Stimulated activated CD4-positive, alpha-beta T cell treated with anti-CD3 and anti-CD28 coated beads, Interleukin-4, amount 100 ng/mL, for 48 hours (primary cell): ENCODE measurements around the gene DPP10.
"Not testable (repeated sequence)": the region's sequence is repeated elsewhere in the genome, so short reads cannot be mapped to it uniquely, and the experiment has no call there.

Source experiments
- DNase-seq, 2 donors: peaks; one replicate each; pipeline ENCODE4 v3.0.0-alpha.2; 2020; ENCODE audit warnings: low read depth in 2 of 2

Gene DPP10

GRCh38 chr2:114960389-114960788 lies 517.9 kb downstream of the DPP10 start:
- DNase-seq: no peak

- no peak for DNase-seq
These were observed 520.1 kb downstream of the DPP10 start for GRCh38 chr2:114962532-114962931.

- DNase-seq: no peak
These were observed 526.4 kb downstream of the DPP10 start for GRCh38 chr2:114968748-114969400.

DNA sequence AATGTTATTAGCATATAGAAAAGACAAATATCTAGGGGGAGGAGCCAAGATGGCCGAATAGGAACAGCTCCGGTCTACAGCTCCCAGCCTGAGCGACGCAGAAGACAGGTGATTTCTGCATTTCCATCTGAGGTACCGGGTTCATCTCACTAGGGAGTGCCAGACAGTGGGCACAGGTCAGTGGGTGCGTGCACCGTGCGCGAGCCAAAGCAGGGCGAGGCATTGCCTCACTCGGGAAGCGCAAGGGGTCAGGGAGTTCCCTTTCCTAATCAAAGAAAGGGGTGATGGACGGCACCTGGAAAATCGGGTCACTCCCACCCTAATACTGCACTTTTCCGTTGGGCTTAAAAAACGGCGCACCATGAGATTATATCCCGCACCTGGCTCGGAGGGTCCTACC lies 561.9 kb downstream of the DPP10 start:
- DNase-seq: not testable (repeated sequence)

GRCh38 chr2:115011721-115012120 lies 569.3 kb downstream of the DPP10 start:
- DNase-seq: no peak

GRCh38 chr2:115022013-115022412 lies 579.6 kb downstream of the DPP10 start:
- DNase-seq: not testable (repeated sequence)

DNA sequence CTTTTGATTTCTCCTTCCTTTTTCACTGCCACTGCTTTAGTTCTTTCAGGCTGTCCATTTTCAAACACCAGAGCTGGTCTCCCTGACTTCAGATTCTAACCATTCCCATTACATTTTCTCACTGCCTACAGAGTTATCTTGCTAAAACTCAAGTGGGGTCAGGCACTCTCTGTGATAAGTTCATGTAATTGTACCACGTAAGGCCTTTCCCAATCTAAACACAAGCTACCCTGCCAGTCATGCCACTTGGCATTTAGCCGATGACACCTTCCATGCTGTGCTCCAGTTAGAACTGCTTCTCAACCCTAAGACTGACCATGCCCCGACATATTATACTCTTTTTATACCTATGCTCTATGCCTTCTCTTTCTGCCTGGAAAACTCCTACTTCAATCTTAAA lies 592.4 kb downstream of the DPP10 start:
- no peak for DNase-seq

DNA sequence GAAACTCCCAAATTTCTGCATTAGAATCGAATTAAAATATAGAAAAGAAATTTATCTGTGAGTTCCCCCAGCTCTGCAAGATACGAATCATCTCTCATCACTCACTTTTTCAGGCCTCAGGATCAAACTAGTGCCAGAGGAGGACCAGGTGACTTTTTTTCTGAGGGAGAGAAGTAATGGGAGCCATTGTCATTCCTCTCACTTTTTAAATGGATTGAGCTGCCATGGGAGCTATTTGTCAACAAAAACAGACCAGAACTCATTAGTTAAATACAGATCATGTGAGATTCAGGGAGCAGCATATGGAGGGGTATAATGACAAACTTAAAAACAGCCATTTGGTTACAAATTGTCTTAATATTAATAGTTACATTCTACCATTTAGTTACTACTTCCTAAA lies 594.4 kb downstream of the DPP10 start:
- no peak for DNase-seq

DNA sequence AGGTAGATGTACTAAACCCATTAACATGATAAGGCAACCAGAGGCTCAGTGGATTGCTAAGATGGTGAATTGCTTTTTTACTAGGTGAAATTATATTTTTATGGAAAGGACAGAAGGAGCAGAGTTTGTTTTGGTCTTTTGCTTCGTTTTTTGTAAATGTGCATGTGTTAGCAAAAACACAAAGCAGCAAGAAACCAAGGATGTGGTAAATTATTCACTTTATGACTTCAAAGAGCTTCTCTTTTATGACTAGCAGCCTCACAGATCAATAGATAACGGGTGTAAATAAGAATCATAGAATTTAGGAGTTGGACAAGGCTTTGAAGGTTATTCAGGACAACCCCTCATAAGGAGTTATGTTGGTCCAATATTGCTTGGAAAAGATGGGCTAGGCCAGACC lies 615.0 kb downstream of the DPP10 start:
- DNase-seq: no peak

- DNase-seq: no peak
These were observed 627.6 kb downstream of the DPP10 start for GRCh38 chr2:115070002-115070401.

DNA sequence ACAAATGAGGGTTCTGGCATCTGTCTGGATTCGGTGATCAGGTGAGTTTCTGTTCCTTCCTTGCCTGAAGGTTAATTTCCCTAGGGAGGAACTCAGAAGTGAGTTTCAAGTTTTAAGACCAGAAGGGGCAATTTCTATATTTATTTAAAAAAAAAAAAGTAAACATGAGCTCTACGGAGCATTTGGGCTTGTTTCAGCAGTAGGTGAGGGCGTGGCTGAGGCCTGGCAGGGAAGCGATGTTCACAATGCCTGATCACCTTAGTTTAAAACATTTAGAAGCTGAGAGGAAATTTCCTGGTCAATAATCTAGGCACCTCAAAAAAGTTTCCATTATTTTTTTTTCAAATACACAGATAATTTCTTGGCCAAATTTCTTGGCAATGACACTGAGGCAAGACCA lies 629.1 kb downstream of the DPP10 start:
- no peak for DNase-seq

DNA sequence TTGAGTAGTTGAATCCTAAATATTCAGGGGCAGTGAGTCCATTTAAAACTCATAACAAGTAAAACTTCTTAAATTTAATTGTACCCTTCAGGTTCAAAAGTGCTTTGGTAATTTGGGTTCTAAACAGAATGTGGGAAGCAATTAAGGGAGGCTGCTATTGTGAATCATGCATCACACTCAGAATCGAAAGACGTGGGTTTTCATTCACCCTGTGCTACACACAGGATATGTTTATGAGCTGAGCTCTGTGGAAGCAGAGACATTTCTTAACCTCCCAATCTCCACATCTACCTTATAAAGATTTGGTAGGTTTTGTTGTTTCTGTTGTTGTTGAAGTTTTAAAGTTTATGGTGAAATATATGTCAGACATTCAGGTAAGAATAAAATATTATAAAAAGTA lies 633.4 kb downstream of the DPP10 start:
- DNase-seq: no peak

- no peak for DNase-seq
These were observed 635.2 kb downstream of the DPP10 start for GRCh38 chr2:115077626-115078025.

DNA sequence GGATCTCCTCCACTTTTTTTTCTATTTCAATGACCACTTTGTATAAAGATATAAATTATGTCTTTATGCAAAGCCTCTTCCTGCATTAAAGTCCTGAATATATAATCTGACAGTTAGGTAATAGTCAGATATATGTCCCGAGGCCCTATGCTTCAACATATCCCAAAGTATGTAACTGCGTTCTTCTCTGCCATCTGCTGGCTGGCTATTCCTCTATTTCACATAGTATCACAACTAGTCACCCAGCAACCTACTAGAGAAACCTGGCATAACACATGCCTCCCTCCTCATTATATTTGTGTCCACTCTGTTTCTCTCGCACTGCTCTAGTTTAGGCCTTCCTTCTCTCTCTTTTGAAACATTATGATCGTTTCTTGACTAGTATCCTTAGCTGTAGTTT lies 640.8 kb downstream of the DPP10 start:
- DNase-seq: no peak

- DNase-seq: no peak
These were observed 641.3 kb downstream of the DPP10 start for GRCh38 chr2:115083711-115084110.

DNA sequence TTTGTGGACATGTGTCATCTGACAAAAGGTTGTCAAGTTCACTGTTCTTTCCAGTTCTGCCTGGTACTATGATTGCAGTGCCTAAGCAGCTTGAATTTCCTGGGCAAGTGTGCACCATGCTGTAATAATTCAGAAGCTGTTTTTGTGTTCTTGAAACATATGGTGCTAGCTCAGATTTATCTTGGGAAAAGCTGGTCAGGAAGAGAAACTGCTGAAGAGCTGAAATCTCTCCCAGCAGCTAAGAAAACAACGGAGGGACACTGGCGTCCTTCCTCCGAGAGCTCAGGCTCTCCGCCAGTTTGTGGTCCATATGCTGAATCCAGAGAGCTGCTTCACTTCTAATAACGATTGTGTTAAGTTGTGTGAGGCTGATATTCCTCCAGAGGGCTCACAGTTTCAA lies 642.0 kb downstream of the DPP10 start:
- no peak for DNase-seq

DNA sequence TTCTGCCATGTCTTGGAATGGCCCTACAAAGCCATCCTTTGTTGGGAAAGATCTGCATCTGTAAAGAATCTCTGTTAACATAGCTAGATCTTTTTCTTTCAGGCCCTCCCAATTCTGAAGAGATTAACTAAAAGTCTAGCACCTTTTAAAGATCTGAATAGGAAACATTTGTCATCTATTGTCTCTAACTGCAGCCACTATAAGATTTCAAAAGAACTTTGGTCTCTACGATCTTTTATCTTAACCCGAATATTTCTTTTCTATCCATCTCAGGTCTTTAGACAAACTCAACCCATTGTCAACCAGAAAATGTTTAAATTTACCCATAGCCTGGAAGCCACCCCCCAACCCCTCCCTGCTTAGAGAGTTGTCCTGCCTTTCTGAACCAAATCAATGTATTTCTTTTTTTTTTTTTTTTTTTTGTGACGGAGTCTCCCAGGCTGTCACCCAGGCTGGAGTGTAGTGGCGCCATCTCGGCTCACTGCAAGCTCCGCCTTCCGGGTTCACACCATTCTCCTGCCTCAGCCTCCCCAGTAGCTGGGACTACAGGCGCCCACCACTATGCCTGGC lies 643.7 kb downstream of the DPP10 start:
- not testable (repeated sequence) for DNase-seq

DNA sequence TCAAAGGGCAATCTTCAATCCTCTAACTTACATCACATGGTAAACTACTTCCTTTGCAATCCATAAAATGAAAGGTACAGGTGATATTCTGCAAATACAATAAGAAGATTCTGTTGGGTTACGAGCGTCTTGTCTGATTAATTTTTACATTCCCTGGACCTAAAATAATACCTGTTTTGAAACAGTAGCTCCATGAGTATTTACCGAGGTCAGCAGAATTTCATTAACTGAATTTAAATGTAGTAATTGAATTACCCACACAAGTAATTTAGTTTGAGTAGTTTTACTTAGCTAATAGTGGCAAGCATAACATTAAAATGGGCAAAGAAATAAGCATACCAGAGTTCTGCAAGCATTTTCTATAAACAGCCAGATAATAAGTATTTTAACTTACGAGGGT lies 652.0 kb downstream of the DPP10 start:
- DNase-seq: no peak

- DNase-seq: no peak
These were observed 663.5 kb downstream of the DPP10 start for GRCh38 chr2:115105966-115106365.

DNA sequence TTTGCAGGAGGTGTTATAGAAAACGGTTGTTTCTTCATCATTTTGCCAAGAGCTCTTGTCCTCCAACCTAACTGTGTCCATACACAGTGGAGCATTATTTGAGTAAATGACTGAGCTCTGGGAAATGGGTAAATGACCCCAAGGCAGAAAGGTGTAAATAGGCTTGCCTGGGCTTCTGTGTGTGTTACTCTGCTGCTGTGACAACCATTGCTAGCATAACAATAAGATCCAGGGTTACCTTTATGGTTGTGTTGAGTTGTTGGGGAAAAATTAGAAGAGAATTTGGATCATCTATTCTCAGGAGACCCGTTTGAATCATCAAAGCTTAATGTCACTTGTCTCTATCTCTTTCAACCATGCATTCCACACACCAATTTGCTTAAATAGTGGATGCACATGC lies 672.7 kb downstream of the DPP10 start:
- DNase-seq: no peak

DNA sequence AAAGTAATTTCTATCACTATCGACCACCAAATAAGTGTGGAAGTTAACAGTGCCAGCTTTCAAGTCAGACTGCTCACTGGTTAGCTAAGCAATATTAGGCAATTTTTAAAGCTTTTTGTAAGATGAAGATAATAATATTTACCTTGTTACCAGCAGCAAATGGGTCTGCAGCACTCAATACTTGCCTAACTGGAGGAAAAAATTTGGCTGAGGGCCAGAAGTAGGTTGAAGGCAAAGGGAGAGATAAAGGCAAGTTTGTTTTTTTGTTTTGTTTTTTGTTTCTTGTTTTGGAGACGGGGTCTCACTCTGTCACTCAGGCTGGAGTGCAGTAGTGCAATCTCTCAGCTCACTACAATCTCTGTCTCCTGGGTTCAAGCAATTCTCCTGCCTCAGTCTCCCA lies 675.9 kb downstream of the DPP10 start:
- no peak for DNase-seq

GRCh38 chr2:115119086-115119485 lies 676.6 kb downstream of the DPP10 start:
- no peak for DNase-seq

- DNase-seq: no peak
These were observed 680.3 kb downstream of the DPP10 start for GRCh38 chr2:115122701-115123100.

- no peak for DNase-seq
These were observed 682.4 kb downstream of the DPP10 start for GRCh38 chr2:115124817-115125216.
